Vagina (tissue), 1 donor: ENCODE measurements around the gene SMOC1. TPM values are rescaled to one million over a fixed set of nuclear protein-coding genes. Genes with fewer than 3 reads are reported as not detected.

ENCODE experiments used
- total RNA-seq: library from RNA; depleted of rRNA; stranded (reverse); fragments of >200 nt; gene quantifications from one replicate; pipeline ENCODE4 v1.2.3, GENCODE V29; 2016

The SMOC1 gene
- total RNA-seq, 1 donor from 2014 or later: 9.8 TPM

Other genes with a start within 250 kb of the SMOC1 start
- 386 TPM for gene SRSF5, start 112.3 kb upstream of the SMOC1 start, total RNA-seq
- gene SLC10A1, start 82.2 kb upstream of the SMOC1 start, total RNA-seq: not detected